Heart left ventricle (tissue), 16 donors: ENCODE measurements around the gene CAVIN3. TPM values are rescaled to one million over a fixed set of nuclear protein-coding genes. Genes with fewer than 3 reads are reported as not detected.
A peak's percentile ranks its signal among the peaks of the same experiment; 100 is the strongest.

Experiments used
- ATAC-seq, 4 donors: fragments of 200-7000 bp; cut with Tn5 transposase; one replicate each; pipeline ENCODE4 v1.9.1; 2020 to 2022; ENCODE audit warnings: moderate library complexity in 4 of 4, mild to moderate bottlenecking in 3 of 4, moderate number of reproducible peaks in 1 of 4
- DNase-seq, 5 donors: peaks; one replicate each; pipeline ENCODE4 v3.0.0-alpha.2; 2020
- H3K27ac ChIP-seq, 12 donors: fragments of 200-600 bp; sonication (generic) in 4 of 12; one replicate each; pipeline versions ENCODE4 v1.5.0 to v1.8.0; 2016 to 2022; ENCODE audit warnings: mild to moderate bottlenecking in 2 of 12
- H3K27me3 ChIP-seq, 9 donors: fragments of 200-600 bp; sonication (generic) in 2 of 9; one replicate each; pipeline versions ENCODE4 v1.5.1 to v1.8.0; 2016 to 2022; ENCODE audit warnings: mild to moderate bottlenecking in 3 of 9
- H3K36me3 ChIP-seq, 9 donors: fragments of 200-600 bp; sonication (generic) in 2 of 9; one replicate each; pipeline versions ENCODE4 v1.5.0 to v1.8.0; 2018 to 2022; ENCODE audit warnings: mild to moderate bottlenecking in 2 of 9
- H3K4me1 ChIP-seq, 12 donors: fragments of 200-600 bp; sonication (generic) in 4 of 12; one replicate each; pipeline versions ENCODE4 v1.5.0 to v1.8.0; 2016 to 2022; ENCODE audit warnings: mild to moderate bottlenecking in 3 of 12
- H3K4me3 ChIP-seq, 12 donors: fragments of 200-600 bp; sonication (generic) in 4 of 12; one replicate each; pipeline versions ENCODE4 v1.5.0 to v1.8.0; 2017 to 2022; ENCODE audit warnings: mild to moderate bottlenecking in 9 of 12, moderate library complexity in 4 of 12
- H3K9me3 ChIP-seq, 12 donors: fragments of 200-600 bp; sonication (generic) in 4 of 12; one replicate each; pipeline versions ENCODE4 v1.5.0 to v1.8.0; 2016 to 2022; ENCODE audit warnings: mild to moderate bottlenecking in 1 of 12
- POLR2A ChIP-seq, 2 donors: fragments of 450-650 bp; IDR thresholded peaks; one replicate each; pipeline ENCODE4 v1.6.1; 2017; ENCODE audit warnings: antibody characterized with exemption in 2 of 2, mild to moderate bottlenecking in 2 of 2, moderate library complexity in 2 of 2
- WGBS, 4 donors: extraction: QIAGEN DNeasy Blood & Tissue Kit in 2 of 4; methylation state at CpG; one replicate each; pipeline versions ENCODE4 v1.1.5 to v1.1.7; 2013 to 2018; 5-methylcytosine and 5-hydroxymethylcytosine counted together
- intact Hi-C, 10 donors: fragments of 100-400 bp; cut with DNase I; formaldehyde crosslinking; loops; one replicate each; pipeline versions ENCODE4 v1.11.1 to v1.14.2; 2022
- polyA plus RNA-seq, 2 donors: library from polyadenylated mRNA; stranded (reverse); fragments of 200-250 nt; gene quantifications; one replicate each; pipeline ENCODE4 v1.2.3, GENCODE V29; 2013
- total RNA-seq, 9 donors: library from RNA; depleted of rRNA in 2 of 9; stranded (reverse); fragments of >200 nt in 2 of 9; fragmentation: NEBNext Ultra II Directional in 3 of 9; extraction: Animal tissue kit (Norgen Biotek cat#: 25700) in 3 of 9; gene quantifications; one replicate each; pipeline versions ENCODE4 v1.1.0 to v1.2.4, GENCODE V29; 2016 to 2023
- TF ChIP-seq, protein P1 (sequence below), 12 donors: fragments of 200-600 bp; sonication (generic) in 4 of 12; IDR thresholded peaks; one replicate each; pipeline versions ENCODE4 v1.5.0 to v1.8.0; 2018 to 2022; ENCODE audit warnings: antibody characterized with exemption in 12 of 12, mild to moderate bottlenecking in 5 of 12
- donor health status: ischemic (EF 13 %, LVEDD 7.1; RV severe dilation, severe dysfunction).
- donor health status: healthy with polysubstance abuse.
- donor health status: DM: no; HTN: yes; CAD: no.
- donor health status: DM: no; HTN: no; CAD: no.
- donor health status: ischemic (EF 25% LVEDD 6.9; RV normal size, moderate dysfunction).
- donor health status: ischemic (EF 25% LVEDD 5.7; RV mildly dilated, moderate dysfunction).
- donor health status: healthy.
- donor health status: DM: yes; HTN: yes; CAD: no.
- donor health status: ischemic (EF 35%, LVEDD 5.7; RV mildly dilated, moderate dysfunction).
- donor health status: nonischemic (EF 11% LVEDD 7.7; RV severe dilation, severe dysfunction).
- donor health status: DM: yes; HTN: yes; CAD: no.
- donor health status: PGD.
- donor health status: ischemic (EF 29% LVEDD 5.4; RV normal size, mild dysfunction).
- donor health status: nonischemic (EF 23%, LVEDD 6.1; RV moderate dilation, normal function).

CAVIN3 gene
- total and polyA plus RNA-seq, 11 donors, result 40.4 to 155 (median 92.8) TPM

DNA sequence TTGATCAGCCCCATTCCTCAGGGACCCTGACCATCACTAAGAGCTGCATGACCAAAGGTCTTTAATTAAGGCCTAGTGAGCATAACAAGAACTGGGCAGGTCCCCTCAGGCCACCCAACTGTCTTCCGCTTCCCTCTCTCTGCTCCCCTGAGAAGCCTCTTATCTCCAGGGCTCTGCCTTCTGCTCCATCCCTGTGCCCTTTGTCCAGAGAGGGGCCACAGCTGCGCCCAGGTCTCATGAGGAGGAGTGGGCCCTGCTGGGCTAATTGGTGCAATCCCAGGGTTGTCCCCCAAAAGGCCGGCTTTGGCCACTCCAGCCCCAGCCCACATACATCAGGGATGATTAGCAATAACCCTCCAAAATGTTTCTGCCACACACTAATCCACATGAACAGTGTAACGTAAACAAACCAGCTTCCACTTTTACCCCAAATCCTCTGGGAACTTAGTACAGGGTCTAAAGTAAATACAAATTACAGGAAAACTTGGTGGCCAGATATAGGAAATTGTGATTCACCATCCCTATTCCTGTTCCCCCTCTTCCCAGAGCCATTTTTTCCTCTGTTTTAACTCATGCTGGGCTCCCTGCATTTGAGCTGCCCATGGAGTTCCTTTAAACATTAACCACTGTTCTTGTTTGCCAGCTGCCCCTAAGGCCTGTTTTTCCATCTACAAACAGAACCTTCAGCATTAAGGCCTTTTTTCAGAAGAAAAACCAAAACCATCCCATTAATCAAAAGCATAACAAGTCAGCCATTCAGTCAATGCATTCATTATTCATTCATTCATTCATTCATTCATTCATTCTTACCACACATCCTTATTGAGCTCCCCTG, 34.6 kb upstream of the CAVIN3 start:
- Histone ChIP-seq H3K36me3 (no peaks in the 10 kb centered on the region), H3K9me3 (no peaks in the 10 kb centered on the region), H3K4me3 (no peak overlapping the region), H3K27ac (no peak overlapping the region), H3K4me1 (peaks cover 0 to 9% (median 0%) of the 10 kb centered on the region in 12 donors), H3K27me3 (no peaks in the 10 kb centered on the region)
- intact Hi-C loops, result loop anchor here (2.0 to 10.0 kb wide), 9 partner anchors 33 to 333 kb away; partner anchors contain the start of genes CAVIN3 (in 1 of the 10) and CCKBR (in 1 of the 10)
- 80 to 88% (median 85%) methylated on average over 4 of the region's 4 CpGs for WGBS, 4 donors
- ATAC-seq, result no peak
- no peak for DNase-seq
- TF ChIP-seq, protein P1, sequence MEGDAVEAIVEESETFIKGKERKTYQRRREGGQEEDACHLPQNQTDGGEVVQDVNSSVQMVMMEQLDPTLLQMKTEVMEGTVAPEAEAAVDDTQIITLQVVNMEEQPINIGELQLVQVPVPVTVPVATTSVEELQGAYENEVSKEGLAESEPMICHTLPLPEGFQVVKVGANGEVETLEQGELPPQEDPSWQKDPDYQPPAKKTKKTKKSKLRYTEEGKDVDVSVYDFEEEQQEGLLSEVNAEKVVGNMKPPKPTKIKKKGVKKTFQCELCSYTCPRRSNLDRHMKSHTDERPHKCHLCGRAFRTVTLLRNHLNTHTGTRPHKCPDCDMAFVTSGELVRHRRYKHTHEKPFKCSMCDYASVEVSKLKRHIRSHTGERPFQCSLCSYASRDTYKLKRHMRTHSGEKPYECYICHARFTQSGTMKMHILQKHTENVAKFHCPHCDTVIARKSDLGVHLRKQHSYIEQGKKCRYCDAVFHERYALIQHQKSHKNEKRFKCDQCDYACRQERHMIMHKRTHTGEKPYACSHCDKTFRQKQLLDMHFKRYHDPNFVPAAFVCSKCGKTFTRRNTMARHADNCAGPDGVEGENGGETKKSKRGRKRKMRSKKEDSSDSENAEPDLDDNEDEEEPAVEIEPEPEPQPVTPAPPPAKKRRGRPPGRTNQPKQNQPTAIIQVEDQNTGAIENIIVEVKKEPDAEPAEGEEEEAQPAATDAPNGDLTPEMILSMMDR (IDR thresholded peaks at IDR 0.05), result no peak
- TF ChIP-seq POLR2A (IDR thresholded peaks at IDR 0.05), result no peak

DNA sequence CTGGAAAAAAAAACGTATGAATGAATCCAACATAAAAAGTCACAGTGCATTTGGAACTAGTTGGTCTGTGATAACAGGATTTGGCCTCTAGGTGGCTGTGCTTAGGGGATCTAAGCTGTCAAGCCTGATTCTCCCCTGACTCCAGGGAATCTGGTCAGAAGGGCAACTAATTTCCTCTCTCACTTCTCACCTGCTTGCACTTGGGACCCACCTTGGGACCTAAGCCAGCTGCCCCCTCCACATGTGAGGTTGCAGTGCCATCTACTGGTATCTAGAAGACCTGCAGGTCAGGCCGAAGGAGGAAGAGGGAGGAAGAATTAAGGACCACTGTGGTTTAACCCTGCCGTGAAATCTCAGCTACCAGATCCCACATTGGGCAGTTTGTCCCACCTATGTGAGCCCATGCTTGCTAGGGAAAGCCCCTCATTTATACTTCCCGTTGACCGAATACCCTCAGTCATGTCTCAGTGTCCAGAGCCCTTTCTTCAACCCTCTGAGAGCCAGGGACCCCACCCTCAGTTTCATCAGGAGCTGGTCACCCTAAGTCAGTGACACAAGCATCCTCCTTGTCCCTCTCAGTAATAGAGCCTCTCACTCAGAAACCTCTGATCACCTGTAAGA, 33.2 kb upstream of the CAVIN3 start:
- intact Hi-C loops, result loop anchor here (1.0 to 10.0 kb wide), 11 partner anchors 36 to 331 kb away; partner anchors contain the start of gene CCKBR (in 1 of the 10)

DNA sequence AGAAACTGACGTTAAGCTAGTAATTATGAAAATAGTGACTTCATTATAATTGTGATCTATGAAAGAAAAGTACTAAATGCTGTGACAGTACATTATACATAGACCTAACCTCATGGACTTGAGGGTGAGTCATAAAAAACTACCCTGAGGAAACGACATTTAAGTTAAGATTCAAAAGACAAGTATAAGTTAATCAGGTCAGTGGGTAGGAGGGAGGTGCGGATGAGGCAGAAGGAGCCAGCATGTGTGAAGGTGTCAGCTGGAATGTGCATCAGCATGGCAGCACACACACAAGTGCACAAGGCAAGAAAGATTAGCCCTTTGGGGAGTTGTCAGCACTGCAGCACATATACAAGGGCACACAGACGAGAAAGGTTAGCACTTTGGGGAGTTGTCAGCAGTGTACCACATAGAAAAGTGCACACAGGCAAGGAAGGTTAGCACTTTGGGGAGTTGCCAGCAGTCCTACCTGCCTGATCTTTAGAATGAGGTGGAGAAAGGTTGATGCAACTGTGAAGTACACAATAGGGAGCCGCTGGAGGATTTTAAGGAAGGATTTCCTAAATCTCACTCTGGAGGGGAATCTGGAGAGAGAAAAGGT, 31.6 kb upstream of the CAVIN3 start:
- intact Hi-C loops, result loop anchor here (2.0 to 10.0 kb wide), 9 partner anchors 35 to 330 kb away; partner anchors contain the start of gene CCKBR (in 1 of the 10)
- Histone ChIP-seq H3K27ac (no peak overlapping the region), H3K36me3 (no peaks in the 10 kb centered on the region), H3K27me3 (no peaks in the 10 kb centered on the region), H3K4me1 (peaks cover 0 to 7% (median 0%) of the 10 kb centered on the region in 12 donors), H3K9me3 (no peaks in the 10 kb centered on the region), H3K4me3 (no peak overlapping the region)
- no peak for ATAC-seq
- no peak for DNase-seq
- TF ChIP-seq POLR2A (IDR thresholded peaks at IDR 0.05), result no peak
- TF ChIP-seq, protein P1 (IDR thresholded peaks at IDR 0.05), result no peak
- WGBS, 4 donors, result 83 to 87% (median 86%) methylated on average over 5 of the region's 5 CpGs

More for the DNA sequence above, 33.2 kb upstream of the CAVIN3 start:
- peak in 3 of 4 donors; percentile 42 to 64 (median 58) for ATAC-seq
- no peaks in the 10 kb centered on the region for H3K9me3 ChIP-seq
- no peak for TF ChIP-seq POLR2A (IDR thresholded peaks at IDR 0.05)
- TF ChIP-seq, protein P1 (IDR thresholded peaks at IDR 0.05), result peak; percentile 90 to 99 (median 96)
- no peak overlapping the region for H3K4me3 ChIP-seq
- H3K27me3 ChIP-seq, result no peaks in the 10 kb centered on the region
- no peaks in the 10 kb centered on the region for H3K36me3 ChIP-seq
- WGBS, 4 donors, result 8 to 18% (median 11%) methylated on average over 5 of the region's 5 CpGs
- H3K4me1 ChIP-seq, result peaks cover 0 to 9% (median 0%) of the 10 kb centered on the region in 12 donors
- no peak overlapping the region for H3K27ac ChIP-seq
- peak in 4 of 5 donors; percentile 35 to 44 (median 41) for DNase-seq
